Nephron progenitor cell (in vitro differentiated cells): ENCODE results near the gene RNASE13.

ENCODE experiments used
- DNase-seq: peaks from one replicate; pipeline ENCODE4 v3.0.0; 2021
- H3K27ac Mint-ChIP-seq: 2 replicates; pipeline ENCODE4 v1.8.0; 2021; ENCODE audit warnings: mild to moderate bottlenecking, moderate library complexity, mixed read lengths
- H3K27me3 Mint-ChIP-seq: 2 replicates; pipeline ENCODE4 v1.8.0; 2021; ENCODE audit warnings: mild to moderate bottlenecking, low read depth, mixed read lengths; ENCODE audit not compliant: poor library complexity
- H3K36me3 Mint-ChIP-seq: 2 replicates; pipeline ENCODE4 v1.8.0; 2021; ENCODE audit warnings: low read depth, mixed read lengths
- H3K4me1 Mint-ChIP-seq: 2 replicates; pipeline ENCODE4 v1.8.0; 2021; ENCODE audit warnings: mixed read lengths
- H3K4me3 Mint-ChIP-seq: 2 replicates; pipeline ENCODE4 v1.8.0; 2021; ENCODE audit warnings: mild to moderate bottlenecking, moderate library complexity, mixed read lengths
- H3K9me3 Mint-ChIP-seq: 2 replicates; pipeline ENCODE4 v1.8.0; 2021; ENCODE audit warnings: mild to moderate bottlenecking, moderate library complexity, mixed read lengths
- TF ChIP-seq, protein P1 (sequence below): fragments of 200-600 bp; sonication (generic); IDR thresholded peaks from 2 replicates; pipeline ENCODE4 v1.5.0; 2021; ENCODE audit warnings: antibody characterized with exemption

Gene RNASE13

DNA sequence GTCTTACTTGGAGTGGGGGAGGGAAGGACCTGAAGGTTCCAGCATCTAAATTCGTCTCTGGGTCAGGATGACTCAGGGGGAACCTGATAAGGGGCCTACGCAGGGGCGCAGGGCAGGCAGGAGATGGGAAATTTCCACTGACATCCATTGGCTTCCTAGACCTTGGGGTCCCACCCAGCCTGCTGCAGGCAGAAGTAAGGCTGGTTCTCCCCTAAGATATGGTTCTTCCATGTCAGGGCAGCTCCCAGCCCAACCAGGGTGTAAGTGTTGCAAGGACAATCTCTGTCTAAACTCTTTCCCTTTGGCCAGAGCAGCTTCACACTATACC is 7.7 kb downstream of the RNASE13 start:
- peak overlapping the region; percentile 37 for H3K4me3 Mint-ChIP-seq
- no peaks in the 10 kb centered on the region for H3K9me3 Mint-ChIP-seq
- TF ChIP-seq, protein P1, sequence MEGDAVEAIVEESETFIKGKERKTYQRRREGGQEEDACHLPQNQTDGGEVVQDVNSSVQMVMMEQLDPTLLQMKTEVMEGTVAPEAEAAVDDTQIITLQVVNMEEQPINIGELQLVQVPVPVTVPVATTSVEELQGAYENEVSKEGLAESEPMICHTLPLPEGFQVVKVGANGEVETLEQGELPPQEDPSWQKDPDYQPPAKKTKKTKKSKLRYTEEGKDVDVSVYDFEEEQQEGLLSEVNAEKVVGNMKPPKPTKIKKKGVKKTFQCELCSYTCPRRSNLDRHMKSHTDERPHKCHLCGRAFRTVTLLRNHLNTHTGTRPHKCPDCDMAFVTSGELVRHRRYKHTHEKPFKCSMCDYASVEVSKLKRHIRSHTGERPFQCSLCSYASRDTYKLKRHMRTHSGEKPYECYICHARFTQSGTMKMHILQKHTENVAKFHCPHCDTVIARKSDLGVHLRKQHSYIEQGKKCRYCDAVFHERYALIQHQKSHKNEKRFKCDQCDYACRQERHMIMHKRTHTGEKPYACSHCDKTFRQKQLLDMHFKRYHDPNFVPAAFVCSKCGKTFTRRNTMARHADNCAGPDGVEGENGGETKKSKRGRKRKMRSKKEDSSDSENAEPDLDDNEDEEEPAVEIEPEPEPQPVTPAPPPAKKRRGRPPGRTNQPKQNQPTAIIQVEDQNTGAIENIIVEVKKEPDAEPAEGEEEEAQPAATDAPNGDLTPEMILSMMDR: no peak
- no peak for DNase-seq
- no peak overlapping the region for H3K27ac Mint-ChIP-seq
- H3K27me3 Mint-ChIP-seq: peaks cover 31% of the 10 kb centered on the region
- peaks cover 61% of the 10 kb centered on the region for H3K4me1 Mint-ChIP-seq
- H3K36me3 Mint-ChIP-seq: peaks cover 5% of the 10 kb centered on the region

DNA sequence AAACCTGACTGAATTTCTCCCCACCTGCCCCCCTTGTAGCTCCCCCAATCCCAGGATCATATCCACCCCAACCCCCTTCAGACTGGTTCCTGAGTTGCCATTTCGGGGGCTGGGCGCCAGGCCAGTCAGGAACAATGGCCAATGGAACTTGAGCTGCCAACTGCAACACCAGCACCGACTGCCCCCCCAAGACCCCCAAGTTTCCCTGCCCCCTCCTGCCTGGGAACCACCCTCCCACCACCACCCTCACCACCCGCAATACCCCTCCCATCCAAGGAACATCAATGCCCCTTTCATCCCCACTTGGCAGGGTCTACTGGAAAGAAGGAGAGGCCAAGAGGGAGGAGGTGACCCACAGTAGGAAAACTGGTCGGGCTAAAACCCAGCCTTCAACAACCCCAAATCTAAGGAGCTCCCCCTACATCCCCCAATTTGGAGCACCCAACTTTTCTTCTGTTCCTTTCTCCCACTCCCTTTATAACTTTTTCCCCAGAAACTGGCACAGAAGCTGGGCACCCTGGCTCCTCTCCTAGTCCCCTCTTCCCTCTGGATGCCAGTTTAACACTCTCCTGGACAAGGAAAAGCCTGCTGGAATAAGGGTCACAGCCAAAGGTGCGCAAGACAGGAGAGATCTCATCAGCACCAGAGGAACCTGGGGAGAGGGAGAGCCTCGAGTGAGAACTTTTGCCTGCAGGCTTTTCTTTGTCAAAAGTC is 8.2 kb downstream of the RNASE13 start:
- Mint-ChIP-seq H3K4me3 (peak overlapping the region; percentile 87), H3K27me3 (peaks cover 33% of the 10 kb centered on the region), H3K27ac (no peak overlapping the region), H3K4me1 (peaks cover 56% of the 10 kb centered on the region), H3K9me3 (no peaks in the 10 kb centered on the region), H3K36me3 (peaks cover 10% of the 10 kb centered on the region)
- TF ChIP-seq, protein P1: no peak
- DNase-seq: no peak

DNA sequence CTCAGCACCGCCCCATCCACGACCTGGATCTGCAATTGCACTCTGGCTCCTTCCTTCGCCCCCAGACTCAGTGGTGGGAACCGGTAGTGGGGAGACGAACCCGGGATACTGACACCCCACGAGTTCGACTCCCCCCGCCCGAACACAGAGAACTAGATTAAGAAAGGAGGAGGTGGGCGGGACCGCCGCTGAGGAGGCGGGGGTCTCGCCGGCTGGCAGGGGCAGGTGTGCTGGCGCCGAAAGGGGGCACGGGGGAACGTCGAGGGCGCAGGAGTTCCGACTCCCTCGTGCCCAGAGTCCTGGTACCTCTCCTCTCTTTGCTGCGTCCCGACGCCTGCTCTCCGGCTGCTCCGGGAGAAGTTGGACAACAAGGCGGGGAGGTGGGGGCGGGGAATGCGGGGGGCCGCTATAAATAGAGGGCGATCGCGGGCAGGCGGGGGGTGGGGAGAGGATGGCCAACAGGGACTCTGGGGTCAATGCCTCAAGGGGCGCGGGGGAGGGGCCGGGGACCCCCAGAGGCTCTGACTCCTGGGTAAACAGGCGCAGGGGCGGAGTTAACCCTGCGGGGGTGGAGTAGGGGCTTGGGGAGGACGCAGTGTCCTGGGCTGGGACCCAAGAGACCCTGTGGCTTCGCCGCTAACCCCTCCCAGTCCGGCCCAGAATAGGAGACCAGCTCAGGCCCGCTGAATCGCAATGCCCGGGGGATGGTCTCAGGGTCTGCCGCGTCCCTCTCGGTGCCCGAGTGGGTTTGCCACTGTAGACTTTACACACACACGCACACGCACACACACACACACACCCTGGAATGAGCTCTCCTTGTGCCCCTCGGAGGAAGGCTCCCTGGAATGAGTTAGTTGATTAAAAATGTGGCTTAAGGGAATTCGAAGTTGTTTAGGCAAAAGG is 9.0 kb downstream of the RNASE13 start:
- Mint-ChIP-seq H3K4me3 (peak overlapping the region; percentile 87), H3K27ac (peak overlapping the region; percentile 89), H3K36me3 (peaks cover 18% of the 10 kb centered on the region), H3K4me1 (peaks cover 53% of the 10 kb centered on the region), H3K9me3 (no peaks in the 10 kb centered on the region), H3K27me3 (peaks cover 38% of the 10 kb centered on the region)
- DNase-seq: peak; percentile 76
- TF ChIP-seq, protein P1: no peak

DNA sequence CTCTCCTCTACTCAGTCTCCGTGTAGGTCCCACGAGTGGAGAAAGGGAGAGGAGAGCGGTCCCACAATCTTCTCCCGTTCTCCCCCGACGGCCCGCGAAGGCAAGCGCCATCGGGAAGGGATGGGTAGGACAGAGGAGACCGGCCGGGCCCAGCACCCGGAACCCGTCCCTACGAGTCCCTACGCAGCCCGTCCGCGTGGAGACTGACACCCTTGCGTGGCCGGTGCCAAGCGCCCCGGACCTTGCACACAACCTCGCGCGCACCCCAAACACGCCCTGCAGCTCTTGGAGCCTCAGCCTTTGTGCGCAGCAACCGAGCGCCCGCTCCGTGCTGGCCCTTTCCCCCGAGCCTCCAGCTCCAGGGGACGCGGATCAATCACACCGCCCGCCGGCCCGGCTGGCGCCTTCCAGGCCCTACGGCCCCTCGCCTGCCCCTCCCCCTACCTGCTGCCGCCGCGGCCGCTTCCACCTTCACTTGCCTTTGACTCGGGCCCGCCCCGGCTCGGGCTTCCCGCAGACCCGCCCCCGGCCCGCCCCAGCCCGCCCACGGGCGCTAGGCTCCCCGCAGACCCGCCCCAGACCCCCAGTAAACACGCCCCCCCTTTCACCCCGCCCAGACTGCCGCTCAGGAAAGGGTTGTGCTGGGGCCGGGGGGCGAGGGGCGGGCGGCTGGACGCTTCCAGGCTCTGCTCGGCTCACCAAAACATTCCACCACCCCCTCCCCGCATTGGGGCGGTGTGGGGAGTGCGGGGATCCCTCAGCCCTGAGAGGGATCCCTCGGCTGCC is 9.8 kb downstream of the RNASE13 start, which contains the start of gene NDRG2:
TSS of gene NDRG2 (minus strand) at position 477 of the 786 bp plus-strand sequence. CDS start 1,746 bp downstream, outside the sequence.
- Mint-ChIP-seq H3K4me1 (peaks cover 45% of the 10 kb centered on the region), H3K27me3 (peaks cover 34% of the 10 kb centered on the region), H3K4me3 (peak within 1 kb of the TSS; percentile 87), H3K36me3 (peaks cover 22% of the 10 kb centered on the region), H3K9me3 (no peaks in the 10 kb centered on the region), H3K27ac (peak within 1 kb of the TSS; percentile 89)
- peak; percentile 94 for DNase-seq
- TF ChIP-seq, protein P1: no peak

DNA sequence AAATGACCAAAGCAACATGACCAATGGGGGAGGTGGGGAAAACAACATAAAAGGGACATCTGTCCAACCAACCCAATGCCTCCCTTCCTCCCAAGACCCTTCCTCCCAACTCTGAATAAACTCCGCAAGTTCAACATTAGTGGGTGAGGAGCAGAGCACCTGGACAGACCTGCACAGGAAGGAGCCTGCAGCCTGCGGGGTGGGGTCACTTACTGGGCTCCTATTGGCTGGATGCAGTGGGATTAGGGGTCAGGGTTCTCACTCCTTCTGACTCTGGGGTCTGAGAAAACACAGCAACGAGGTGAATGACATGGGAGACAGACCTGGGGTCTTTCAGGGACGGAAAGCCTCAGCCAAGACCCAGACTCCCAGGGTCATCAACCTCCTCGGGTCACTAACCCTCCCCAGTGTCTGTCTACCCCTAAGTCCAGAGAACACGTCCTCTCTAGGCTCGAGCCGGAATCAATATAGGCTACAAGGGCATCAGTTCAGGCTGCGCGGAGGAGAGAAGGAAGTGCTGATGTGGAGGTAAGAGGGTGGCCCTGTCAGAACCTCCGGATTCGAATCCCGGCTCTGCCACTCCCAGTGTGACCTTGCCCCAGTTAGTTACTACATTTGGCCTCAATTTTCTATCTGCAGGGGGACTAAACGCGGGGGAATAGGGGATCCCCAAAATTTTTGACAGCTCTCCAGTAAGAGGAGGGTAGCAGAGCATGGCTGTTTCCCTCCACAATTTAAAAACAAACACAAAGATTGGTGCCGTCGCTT is 10.6 kb downstream of the RNASE13 start:
- peaks cover 51% of the 10 kb centered on the region for H3K4me1 Mint-ChIP-seq
- no peaks in the 10 kb centered on the region for H3K9me3 Mint-ChIP-seq
- DNase-seq: no peak
- H3K36me3 Mint-ChIP-seq: peaks cover 30% of the 10 kb centered on the region
- H3K27me3 Mint-ChIP-seq: peaks cover 34% of the 10 kb centered on the region
- H3K4me3 Mint-ChIP-seq: peak overlapping the region; percentile 86
- TF ChIP-seq, protein P1: no peak
- no peak overlapping the region for H3K27ac Mint-ChIP-seq
